Spleen (tissue), 11 donors: Measurements from ENCODE around the gene RIMBP2. TPM values are rescaled to one million over a fixed set of nuclear protein-coding genes. Genes with fewer than 3 reads are reported as not detected.

Experiments
- DNase-seq: peaks from one replicate; pipeline ENCODE4 v3.0.0-alpha.2; 2020
- H3K27ac ChIP-seq, 8 donors: fragments of 200-600 bp; sonication (generic) in 7 of 8; 1 replicate in 4 of 8; 2 replicates in 4 of 8; pipeline versions ENCODE4 v1.5.0 to v1.8.0; 2016 to 2021; ENCODE audit warnings: inconsistent platforms in 4 of 8, mild to moderate bottlenecking in 4 of 8, moderate library complexity in 1 of 8
- H3K27me3 ChIP-seq, 7 donors: fragments of 200-600 bp; sonication (generic) in 6 of 7; replicated peaks in 1 of 7; 1 replicate in 4 of 7; 2 replicates in 3 of 7; pipeline versions ENCODE4 v1.5.0 to v1.8.0; 2016 to 2021; ENCODE audit warnings: inconsistent platforms in 3 of 7, mild to moderate bottlenecking in 1 of 7
- H3K36me3 ChIP-seq, 6 donors: fragments of 200-600 bp; sonication (generic) in 5 of 6; 1 replicate in 4 of 6; 2 replicates in 2 of 6; pipeline versions ENCODE4 v1.5.0 to v1.8.0; 2016 to 2021; ENCODE audit warnings: inconsistent platforms in 2 of 6
- H3K4me1 ChIP-seq, 6 donors: fragments of 200-600 bp; sonication (generic) in 5 of 6; 1 replicate in 3 of 6; 2 replicates in 3 of 6; pipeline versions ENCODE4 v1.5.0 to v1.8.0; 2016 to 2021; ENCODE audit warnings: inconsistent platforms in 3 of 6
- H3K4me3 ChIP-seq, 8 donors: fragments of 200-600 bp; sonication (generic) in 7 of 8; 1 replicate in 4 of 8; 2 replicates in 4 of 8; pipeline versions ENCODE4 v1.5.0 to v1.8.0; 2016 to 2021; ENCODE audit warnings: inconsistent platforms in 4 of 8, mild to moderate bottlenecking in 4 of 8, moderate library complexity in 2 of 8
- H3K9me3 ChIP-seq, 8 donors: fragments of 200-600 bp; sonication (generic) in 7 of 8; 1 replicate in 4 of 8; 2 replicates in 4 of 8; pipeline versions ENCODE4 v1.5.0 to v1.8.0; 2016 to 2021; ENCODE audit warnings: inconsistent platforms in 4 of 8
- CTCF ChIP-seq, 11 experiments: fragments of 200-600 bp in 7 of 11; fragments of 450-650 bp in 4 of 11; sonication (generic) in 4 of 11; IDR thresholded peaks in 8 of 11; conservative IDR thresholded peaks in 3 of 11; 1 replicate in 7 of 11; 2 replicates in 4 of 11; pipeline versions ENCODE4 v1.4.0 to v1.8.0; 2016 to 2021; ENCODE audit warnings: antibody characterized with exemption in 11 of 11, inconsistent platforms in 4 of 11, mild to moderate bottlenecking in 1 of 11
- POLR2A ChIP-seq, 3 donors: fragments of 450-650 bp; IDR thresholded peaks; one replicate each; pipeline ENCODE4 v1.5.1; 2017; ENCODE audit warnings: antibody characterized with exemption in 3 of 3, mild to moderate bottlenecking in 1 of 3
- POLR2AphosphoS5 ChIP-seq, 3 donors: sonication (generic); formaldehyde crosslinking; IDR thresholded peaks; one replicate each; pipeline ENCODE4 v1.5.1; 2017; ENCODE audit warnings: antibody characterized with exemption in 3 of 3
- WGBS, 5 donors: extraction: QIAGEN DNeasy Blood & Tissue Kit in 3 of 5; methylation state at CpG; one replicate each; pipeline versions ENCODE4 v1.1.5 to v1.1.7; 2013 to 2018; 5-methylcytosine and 5-hydroxymethylcytosine counted together
- intact Hi-C: fragments of 100-400 bp; cut with DNase I; formaldehyde crosslinking; loops from one replicate; pipeline ENCODE4 v1.15.0; 2023; ENCODE audit warnings: low total_unique reads
- polyA plus RNA-seq, 3 donors: library from polyadenylated mRNA; stranded (reverse); fragments of 200-250 nt; gene quantifications; one replicate each; pipeline ENCODE4 v1.2.1, GENCODE V29; 2013
- total RNA-seq, 7 donors: library from RNA; depleted of rRNA in 3 of 7; stranded (reverse); fragments of >200 nt in 3 of 7; fragmentation: NEBNext Ultra II Directional in 4 of 7; extraction: Animal tissue kit (Norgen Biotek cat#: 25700) in 4 of 7; gene quantifications; one replicate each; pipeline versions ENCODE4 v1.1.0 to v1.2.1, GENCODE V29; 2016 to 2021
- donor health status: healthy with polysubstance abuse.
- donor health status: DM: no; HTN: no; CAD: no; lungs with moderate emphysema.
- donor health status: DM: no; HTN: no; CAD: no.
- donor health status: Bipolar disorder and iron deficiency.
- donor health status: healthy.
- donor health status: DM: no; HTN: no; CAD: no.
- donor health status: DM: yes; HTN: yes; CAD: no.

The RIMBP2 gene
- total and polyA plus RNA-seq, 10 donors: 0.05 to 5.2 (median 0.95) TPM

GRCh38 chr12:130525384-130526172, 190.5 kb downstream of the RIMBP2 start:
- TF ChIP-seq POLR2A (IDR thresholded peaks at IDR 0.05) (no peak), POLR2AphosphoS5 (IDR thresholded peaks at IDR 0.05) (no peak), CTCF (IDR thresholded peaks at IDR 0.05 in 8 of 11, conservative IDR thresholded peaks at IDR 0.05 in 3 of 11) (no peak)
- no peak for DNase-seq
- Histone ChIP-seq H3K4me3 (no peak overlapping the region), H3K27me3 (peaks cover 0 to 17% (median 0%) of the 10 kb centered on the region in 7 donors), H3K36me3 (no peaks in the 10 kb centered on the region), H3K4me1 (no peaks in the 10 kb centered on the region), H3K27ac (no peak overlapping the region), H3K9me3 (no peaks in the 10 kb centered on the region)
- 71 to 87% (median 78%) methylated on average over 10 of the region's 10 CpGs for WGBS, 5 donors
- intact Hi-C loops: no loop called here

GRCh38 chr12:130524759-130525158, 191.3 kb downstream of the RIMBP2 start:
- TF ChIP-seq CTCF (IDR thresholded peaks at IDR 0.05 in 8 of 11, conservative IDR thresholded peaks at IDR 0.05 in 3 of 11) (no peak), POLR2A (IDR thresholded peaks at IDR 0.05) (no peak), POLR2AphosphoS5 (IDR thresholded peaks at IDR 0.05) (no peak)
- 70 to 83% (median 78%) methylated on average over 8 of the region's 8 CpGs for WGBS, 5 donors
- Histone ChIP-seq H3K27ac (no peak overlapping the region), H3K27me3 (peaks cover 0 to 17% (median 0%) of the 10 kb centered on the region in 7 donors), H3K9me3 (peaks cover 0 to 3% (median 0%) of the 10 kb centered on the region in 8 donors), H3K4me3 (no peak overlapping the region), H3K4me1 (no peaks in the 10 kb centered on the region), H3K36me3 (no peaks in the 10 kb centered on the region)
- intact Hi-C loops: no loop called here
- DNase-seq: no peak

GRCh38 chr12:130523863-130524614, 192.1 kb downstream of the RIMBP2 start:
- no peaks in the 10 kb centered on the region for H3K36me3 ChIP-seq
- DNase-seq: no peak
- H3K27ac ChIP-seq: no peak overlapping the region
- 61 to 78% (median 67%) methylated on average over 8 to 9 of the region's 9 CpGs for WGBS, 5 donors
- TF ChIP-seq CTCF (IDR thresholded peaks at IDR 0.05 in 8 of 11, conservative IDR thresholded peaks at IDR 0.05 in 3 of 11) (no peak), POLR2A (IDR thresholded peaks at IDR 0.05) (no peak), POLR2AphosphoS5 (IDR thresholded peaks at IDR 0.05) (no peak)
- H3K4me3 ChIP-seq: no peak overlapping the region
- peaks cover 0 to 4% (median 0%) of the 10 kb centered on the region in 8 donors for H3K9me3 ChIP-seq
- H3K27me3 ChIP-seq: peaks cover 0 to 17% (median 0%) of the 10 kb centered on the region in 7 donors
- no peaks in the 10 kb centered on the region for H3K4me1 ChIP-seq
- intact Hi-C loops: no loop called here

- intact Hi-C loops: no loop called here
- 81 to 89% (median 86%) methylated on average over 9 of the region's 9 CpGs for WGBS, 5 donors
- no peaks in the 10 kb centered on the region for H3K4me1 ChIP-seq
- no peaks in the 10 kb centered on the region for H3K36me3 ChIP-seq
- H3K4me3 ChIP-seq: no peak overlapping the region
- H3K27me3 ChIP-seq: peaks cover 0 to 17% (median 0%) of the 10 kb centered on the region in 7 donors
- peaks cover 0 to 12% (median 0%) of the 10 kb centered on the region in 8 donors for H3K9me3 ChIP-seq
- TF ChIP-seq POLR2A (IDR thresholded peaks at IDR 0.05) (no peak), POLR2AphosphoS5 (IDR thresholded peaks at IDR 0.05) (no peak), CTCF (IDR thresholded peaks at IDR 0.05 in 8 of 11, conservative IDR thresholded peaks at IDR 0.05 in 3 of 11) (no peak)
- no peak overlapping the region for H3K27ac ChIP-seq
- no peak for DNase-seq
Measured at GRCh38 chr12:130523208-130523607, 192.9 kb downstream of the RIMBP2 start.
